ACHN (cell line): ENCODE data around the gene CLBA1.
"Not testable (repeated sequence)": the region's sequence is repeated elsewhere in the genome, so short reads cannot be mapped to it uniquely, and the experiment has no call there.

Experiments used
- DNase-seq: peaks from one replicate; pipeline ENCODE4 v3.0.0-alpha.2; 2015
- in situ Hi-C: cut with HindIII; loops from 2 replicates; pipeline ENCODE4 v1.10.0; 2017; ENCODE audit warnings: low sequenced_read_pairs, low pct_ligation_motif_present, low pct_unique_long_range_greater_than_20kb

The CLBA1 gene

GRCh38 chr14:105030194-105030593 lies 44.6 kb downstream of the CLBA1 start:
- in situ Hi-C loops: no loop called here

GRCh38 chr14:105030836-105031396 lies 45.3 kb downstream of the CLBA1 start:
- DNase-seq: no peak
- in situ Hi-C loops: no loop called here

More at GRCh38 chr14:105030194-105030593, 44.6 kb downstream of the CLBA1 start:
- no peak for DNase-seq

- in situ Hi-C loops, DNase-seq: not testable (repeated sequence)
Measured at GRCh38 chr14:105032451-105032901, 46.9 kb downstream of the CLBA1 start.

- in situ Hi-C loops, DNase-seq: not testable (repeated sequence)
Measured at GRCh38 chr14:105033412-105033900, 47.9 kb downstream of the CLBA1 start.

GRCh38 chr14:105034315-105035039 lies 48.9 kb downstream of the CLBA1 start:
- in situ Hi-C loops: no loop called here

GRCh38 chr14:105035616-105036015 lies 50.0 kb downstream of the CLBA1 start:
- DNase-seq, in situ Hi-C loops: not testable (repeated sequence)

More at GRCh38 chr14:105034315-105035039, 48.9 kb downstream of the CLBA1 start:
- DNase-seq: no peak

GRCh38 chr14:105039458-105040205 lies 54.0 kb downstream of the CLBA1 start:
- in situ Hi-C loops: no loop called here
- no peak for DNase-seq

GRCh38 chr14:105041841-105042765 lies 56.5 kb downstream of the CLBA1 start:
- in situ Hi-C loops: no loop called here
- no peak for DNase-seq

GRCh38 chr14:105042813-105043212 lies 57.2 kb downstream of the CLBA1 start:
- in situ Hi-C loops: no loop called here
- no peak for DNase-seq

- DNase-seq: no peak
- in situ Hi-C loops: no loop called here
Measured at GRCh38 chr14:105043641-105044040, 58.1 kb downstream of the CLBA1 start.
